K562 (cell line): ENCODE measurements around the gene GFOD1. TPM values are rescaled to one million over a fixed set of nuclear protein-coding genes. Genes with fewer than 3 reads are reported as not detected.

Experiments
- BHLHE40 ChIP-seq: IDR thresholded peaks from 2 replicates; pipeline ENCODE4 v1.6.1; 2011; ENCODE audit warnings: low read length, improper control_type of control experiment
- BRD4 ChIP-seq: fragments of 200-600 bp; sonication (generic); IDR thresholded peaks from 2 replicates; pipeline ENCODE4 v1.6.1; 2017; ENCODE audit warnings: inconsistent platforms
- CBFA2T2 ChIP-seq: fragments of 450-650 bp; conservative IDR thresholded peaks from 2 replicates; pipeline ENCODE4 v1.6.1; 2017; ENCODE audit warnings: mild to moderate bottlenecking
- CEBPG ChIP-seq, 3 experiments: fragments of 200-800 bp in 1 of 3; sonication (Bioruptor generic) in 1 of 3; sonication (generic) in 1 of 3; formaldehyde crosslinking in 1 of 3; IDR thresholded peaks in 2 of 3; conservative IDR thresholded peaks in 1 of 3; 2 replicates each; pipeline versions ENCODE4 v1.6.1 to v1.8.0; 2016 to 2022; ENCODE audit warnings: missing compliant biosample characterization in 2 of 3, missing genetic modification characterization in 2 of 3, mild to moderate bottlenecking in 1 of 3, missing genetic modification reagents in 1 of 3
- EP400 ChIP-seq: fragments of 450-650 bp; IDR thresholded peaks from 2 replicates; pipeline ENCODE4 v1.6.1; 2017; ENCODE audit warnings: antibody characterized with exemption, mild to moderate bottlenecking, moderate library complexity
- FOS ChIP-seq: IDR thresholded peaks from 3 replicates; pipeline ENCODE4 v1.6.1; 2011; ENCODE audit not compliant: insufficient read length; ENCODE audit errors: extremely low read depth
- HDAC6 ChIP-seq: IDR thresholded peaks from 2 replicates; pipeline ENCODE4 v1.6.1; 2012; ENCODE audit warnings: low read depth, mild to moderate bottlenecking, control low read depth, inconsistent platforms, low read length, moderate library complexity
- MAFF ChIP-seq: IDR thresholded peaks from 2 replicates; pipeline ENCODE4 v1.6.1; 2012; ENCODE audit warnings: low read length, improper control_type of control experiment
- NR2F6 ChIP-seq: fragments of 450-650 bp; formaldehyde crosslinking; IDR thresholded peaks from 2 replicates; pipeline ENCODE4 v1.4.0; 2020; ENCODE audit warnings: mild to moderate bottlenecking
- RBBP5 ChIP-seq: fragments of 200-600 bp; sonication (generic); IDR thresholded peaks from 2 replicates; pipeline ENCODE4 v1.6.1; 2012; ENCODE audit warnings: borderline replicate concordance, mild to moderate bottlenecking, low read length, control low read depth, inconsistent platforms; ENCODE audit not compliant: insufficient read depth, poor library complexity, severe bottlenecking
- RBM22 ChIP-seq: fragments of 200-400 bp; formaldehyde crosslinking; IDR thresholded peaks from 2 replicates; pipeline ENCODE4 v1.6.1; 2018; ENCODE audit warnings: low read length, low read depth; ENCODE audit not compliant: poor library complexity, severe bottlenecking
- SMARCE1 ChIP-seq: fragments of 450-650 bp; IDR thresholded peaks from 2 replicates; pipeline ENCODE4 v1.7.1; 2016; ENCODE audit warnings: mild to moderate bottlenecking
- SRSF7 ChIP-seq: fragments of 200-400 bp; formaldehyde crosslinking; optimal IDR thresholded peaks from 2 replicates; pipeline ENCODE3; 2017; ENCODE audit warnings: mild to moderate bottlenecking, low read depth, low read length
- TFE3 ChIP-seq: fragments of 450-650 bp; formaldehyde crosslinking; IDR thresholded peaks from 2 replicates; pipeline ENCODE4 v1.4.0; 2020; ENCODE audit warnings: mild to moderate bottlenecking, mixed read lengths
- TRIM24 ChIP-seq, 2 experiments: fragments of 450-650 bp; IDR thresholded peaks; 2 replicates each; pipeline ENCODE4 v1.6.1; 2016
- USF2 ChIP-seq: sonication (generic); formaldehyde crosslinking; IDR thresholded peaks from 2 replicates; pipeline ENCODE4 v1.5.0; 2020; ENCODE audit warnings: missing genetic modification reagents
- XRCC4 ChIP-seq: IDR thresholded peaks from one replicate; pipeline ENCODE4 v1.6.1; 2011; ENCODE audit not compliant: insufficient read depth, insufficient read length; ENCODE audit errors: extremely low read depth
- ZNF280B ChIP-seq: fragments of 250-450 bp; sonication (Bioruptor Pico); IDR thresholded peaks from 2 replicates; pipeline ENCODE4 v1.5.1; 2021; ENCODE audit warnings: mild to moderate bottlenecking
- ZNF507 ChIP-seq: conservative IDR thresholded peaks from 2 replicates; pipeline ENCODE4 v1.6.1; 2017; ENCODE audit warnings: missing genetic modification characterization, missing compliant biosample characterization
- ZNF589 ChIP-seq: fragments of 200-800 bp; sonication (Bioruptor generic); IDR thresholded peaks from 2 replicates; pipeline ENCODE4 v1.6.1; 2016; ENCODE audit warnings: low read depth, missing genetic modification characterization, missing compliant biosample characterization
- ZNF764 ChIP-seq: fragments of 250-450 bp; sonication (Bioruptor Pico); IDR thresholded peaks from 2 replicates; pipeline ENCODE4 v1.4.0; 2020; ENCODE audit warnings: low read depth, mild to moderate bottlenecking, moderate library complexity
- ZNF780A ChIP-seq: fragments of 250-450 bp; sonication (Bioruptor Pico); IDR thresholded peaks from 2 replicates; pipeline ENCODE4 v1.5.0; 2021; ENCODE audit warnings: mild to moderate bottlenecking
- polyA plus RNA-seq, 8 experiments: library from polyadenylated mRNA; depleted of rRNA in 4 of 8; stranded (reverse) in 5 of 8; unstranded in 3 of 8; fragments of >200 nt; fragmentation: Nextera tagmentation in 2 of 8; fragmentation: Illumina TruSeq in 1 of 8; extraction: Ambion mirVana in 2 of 8; extraction: Trizol in 1 of 8; gene quantifications; 2 replicates each; pipeline versions ENCODE4 v1.2.1 to v1.2.3, GENCODE V29; 2011 to 2014; ENCODE audit warnings: inconsistent platforms in 1 of 8, missing spikeins in 1 of 8
- total RNA-seq, 7 experiments: library from RNA; depleted of rRNA in 6 of 7; stranded (reverse); fragments of >200 nt in 6 of 7; fragmentation: Illumina TruSeq in 2 of 7; extraction: Trizol in 2 of 7; gene quantifications; 2 replicates each; pipeline versions ENCODE4 v1.2.1 to v1.2.3, GENCODE V29; 2011 to 2021; ENCODE audit warnings: low replicate concordance in 1 of 7
- TF ChIP-seq, protein P1 (sequence below): sonication (generic); formaldehyde crosslinking; IDR thresholded peaks from 2 replicates; pipeline ENCODE4 v1.8.0; 2022; ENCODE audit warnings: missing genetic modification reagents, mild to moderate bottlenecking, moderate library complexity, borderline replicate concordance

Gene GFOD1
- total and polyA plus RNA-seq, 9 of the 15 experiments (the other 6 are each of a cell fraction or from before 2014, with no cell fraction given): 3.8 to 12.0 (median 8.2) TPM

- TF ChIP-seq RBBP5 (no peak), BRD4 (peak; percentile 57; the same call in 1 of the 2 replicates), SMARCE1 (peak; percentile 97), XRCC4 (no peak), ZNF589 (peak; percentile 54), NR2F6 (CRISPR knock-in tag) (no peak), ZNF764 (CRISPR knock-in tag) (no peak), TFE3 (CRISPR knock-in tag) (no peak; the same call in 1 of the 2 replicates), USF2 (CRISPR knock-in tag) (no peak), TRIM24 (IDR thresholded peaks at IDR 0.05) (peak; percentile 55 to 56; a peak in 2 of 4 replicates), MAFF (peak; percentile 67; the same call in 1 of the 2 replicates), ZNF507 (tag) (no peak), FOS (peak; percentile 26), CBFA2T2 (peak; percentile 86), BHLHE40 (no peak), CEBPG (CRISPR knock-in tag; IDR thresholded peaks at IDR 0.05) (no peak), CEBPG (tag; conservative IDR thresholded peaks at IDR 0.05 in 1 of 2, IDR thresholded peaks at IDR 0.05 in 1 of 2) (no peak), RBM22 (no peak), HDAC6 (no peak), ZNF780A (no peak), SRSF7 (no peak), ZNF280B (CRISPR knock-in tag) (no peak), EP400 (peak; percentile 30)
- TF ChIP-seq, protein P1, sequence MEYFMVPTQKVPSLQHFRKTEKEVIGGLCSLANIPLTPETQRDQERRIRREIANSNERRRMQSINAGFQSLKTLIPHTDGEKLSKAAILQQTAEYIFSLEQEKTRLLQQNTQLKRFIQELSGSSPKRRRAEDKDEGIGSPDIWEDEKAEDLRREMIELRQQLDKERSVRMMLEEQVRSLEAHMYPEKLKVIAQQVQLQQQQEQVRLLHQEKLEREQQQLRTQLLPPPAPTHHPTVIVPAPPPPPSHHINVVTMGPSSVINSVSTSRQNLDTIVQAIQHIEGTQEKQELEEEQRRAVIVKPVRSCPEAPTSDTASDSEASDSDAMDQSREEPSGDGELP (CRISPR knock-in tag): no peak
Measured at GRCh38 chr6:13355043-13355945, 132.1 kb downstream of the GFOD1 start (continued).
